Measurements from ENCODE around the gene CPXM1.

- TF ChIP-seq CTCF (IDR thresholded peaks at IDR 0.05) (no peak), POLR2A (IDR thresholded peaks at IDR 0.05) (no peak), EP300 (IDR thresholded peaks at IDR 0.05) (no peak)
Measured at GRCh38 chr20:2794202-2794748, 6.2 kb downstream of the CPXM1 start.
